GM15510 (cell line): ENCODE results near the gene WDR46.

ENCODE experiments used
- POLR2A ChIP-seq: IDR thresholded peaks from 3 replicates; pipeline ENCODE4 v1.6.1; 2011; ENCODE audit warnings: borderline replicate concordance; ENCODE audit not compliant: insufficient read length; ENCODE audit errors: extremely low read depth

The WDR46 gene

DNA sequence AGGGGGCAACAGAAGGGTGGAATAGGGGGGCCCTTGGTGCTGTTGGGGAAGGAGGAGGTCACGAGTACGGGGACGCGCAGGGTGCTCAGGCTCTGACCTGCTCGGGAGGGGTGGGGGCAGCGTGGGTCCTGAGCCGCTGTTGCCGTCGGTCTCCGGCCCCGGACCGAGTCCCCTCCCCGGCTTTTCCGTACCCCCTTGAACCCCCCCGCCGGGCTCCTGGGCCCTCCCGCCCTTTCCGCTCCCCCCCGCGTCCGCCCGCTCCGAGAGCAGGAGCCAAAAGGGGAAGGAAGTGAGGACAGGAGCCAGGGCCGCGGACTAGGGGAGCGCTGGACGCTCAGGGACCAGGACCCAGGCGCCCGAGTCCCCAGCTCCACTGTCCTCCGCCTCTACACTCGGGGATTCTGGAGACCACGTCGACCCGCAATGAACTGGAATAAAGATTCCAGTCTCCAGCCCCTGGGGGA lies 9.8 kb upstream of the WDR46 start, which contains the start of gene RGL2:
Gene RGL2, minus strand, starts transcription at position 170 of the 464 bp plus-strand sequence. CDS start 332 bp downstream, outside the sequence.
- TF ChIP-seq POLR2A = no peak

DNA sequence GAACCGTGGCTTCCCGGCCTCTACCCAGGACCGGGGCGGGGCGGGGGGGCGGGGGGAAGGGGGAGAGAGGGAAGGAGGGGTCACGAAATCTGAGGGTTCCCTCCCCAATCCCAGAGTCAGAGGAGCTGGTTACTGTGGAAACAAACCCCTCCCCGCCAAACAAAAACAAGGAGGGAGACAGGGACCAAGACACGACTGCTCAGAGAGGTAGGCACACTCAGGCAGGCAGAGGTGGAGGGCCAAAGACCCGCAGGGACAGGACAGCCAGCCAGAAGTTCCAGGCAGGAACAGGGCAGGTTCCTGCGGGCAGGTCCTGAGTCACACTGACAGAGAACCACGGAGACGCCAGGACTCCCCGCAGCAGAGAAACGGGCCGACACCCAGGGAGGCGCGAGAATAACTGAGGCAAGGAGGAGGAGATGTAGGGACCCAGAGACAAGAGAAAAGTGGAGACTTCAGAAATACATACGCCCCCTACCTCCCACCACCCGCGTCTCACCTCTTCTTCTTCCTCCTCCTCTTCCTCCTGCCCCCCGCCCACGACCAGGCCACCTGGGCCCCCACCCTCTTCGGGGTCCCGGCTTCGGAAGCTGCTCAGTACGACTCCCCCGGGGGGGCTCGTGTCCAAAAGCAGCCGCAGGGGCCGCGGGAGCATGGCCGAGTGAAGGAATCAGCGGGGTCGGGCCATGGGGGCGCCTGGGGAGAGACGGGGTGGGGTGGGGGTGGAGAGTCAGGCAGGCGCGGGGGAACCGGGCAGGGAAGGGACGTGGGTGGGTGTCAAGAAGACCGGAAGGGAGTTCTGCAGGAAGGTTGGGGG lies 9.1 kb upstream of the WDR46 start:
- peak; percentile 17 for TF ChIP-seq POLR2A

DNA sequence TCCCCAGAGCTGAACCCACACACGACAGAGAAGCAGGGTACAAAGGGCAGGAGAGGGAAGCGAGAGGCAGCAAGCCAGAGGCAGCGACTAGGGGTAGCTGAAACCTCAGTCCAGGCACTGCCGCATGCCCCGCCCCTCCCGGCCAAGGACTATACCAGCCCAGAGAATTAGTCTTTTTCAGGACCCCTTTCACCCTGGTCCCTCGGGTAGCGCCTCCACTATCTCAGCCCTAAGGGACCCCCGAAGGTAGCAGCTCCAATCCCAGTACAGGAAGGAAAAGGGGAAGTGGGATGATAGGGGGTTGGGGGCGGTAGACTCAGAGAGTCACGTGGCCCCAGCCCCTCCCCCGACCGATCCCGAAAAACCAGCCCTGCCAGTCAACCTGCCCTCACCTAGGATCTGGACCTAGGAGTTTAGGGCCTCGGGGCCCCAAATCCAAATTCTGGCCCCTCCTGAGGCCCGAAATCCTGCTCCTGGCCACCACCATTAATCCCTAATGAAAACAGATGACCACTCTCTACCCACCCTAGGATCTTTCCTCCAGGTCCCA lies 8.4 kb upstream of the WDR46 start:
- TF ChIP-seq POLR2A = no peak

DNA sequence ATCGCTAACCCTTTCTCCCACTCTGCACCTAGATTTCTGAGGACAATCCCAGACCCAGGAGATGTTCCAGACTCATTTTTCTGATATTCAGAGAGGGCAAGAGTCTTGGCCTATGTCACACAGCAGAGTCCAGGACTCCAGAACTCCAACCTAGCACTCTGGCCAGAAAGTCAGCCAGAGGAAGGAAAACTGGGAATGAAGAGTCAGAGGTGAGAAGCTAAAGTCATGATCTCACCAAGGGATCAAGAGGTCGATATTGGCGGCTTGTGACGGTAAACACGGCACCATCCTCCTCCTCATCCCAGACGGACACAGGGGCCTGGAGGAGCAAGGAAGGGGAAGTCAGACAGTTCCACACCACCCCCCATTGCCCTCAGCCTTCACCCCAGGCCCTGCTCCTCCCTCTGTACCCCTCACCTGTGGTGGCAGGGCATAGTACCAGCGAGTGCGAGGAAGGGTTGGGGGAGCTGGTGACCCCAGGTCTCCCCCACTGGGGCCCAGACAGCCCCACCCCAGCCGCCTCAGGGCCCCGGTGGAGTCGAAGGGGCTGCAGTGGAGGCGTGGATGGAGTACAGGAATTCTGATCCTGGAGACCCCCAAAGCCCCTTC lies 7.9 kb upstream of the WDR46 start:
- TF ChIP-seq POLR2A = no peak

DNA sequence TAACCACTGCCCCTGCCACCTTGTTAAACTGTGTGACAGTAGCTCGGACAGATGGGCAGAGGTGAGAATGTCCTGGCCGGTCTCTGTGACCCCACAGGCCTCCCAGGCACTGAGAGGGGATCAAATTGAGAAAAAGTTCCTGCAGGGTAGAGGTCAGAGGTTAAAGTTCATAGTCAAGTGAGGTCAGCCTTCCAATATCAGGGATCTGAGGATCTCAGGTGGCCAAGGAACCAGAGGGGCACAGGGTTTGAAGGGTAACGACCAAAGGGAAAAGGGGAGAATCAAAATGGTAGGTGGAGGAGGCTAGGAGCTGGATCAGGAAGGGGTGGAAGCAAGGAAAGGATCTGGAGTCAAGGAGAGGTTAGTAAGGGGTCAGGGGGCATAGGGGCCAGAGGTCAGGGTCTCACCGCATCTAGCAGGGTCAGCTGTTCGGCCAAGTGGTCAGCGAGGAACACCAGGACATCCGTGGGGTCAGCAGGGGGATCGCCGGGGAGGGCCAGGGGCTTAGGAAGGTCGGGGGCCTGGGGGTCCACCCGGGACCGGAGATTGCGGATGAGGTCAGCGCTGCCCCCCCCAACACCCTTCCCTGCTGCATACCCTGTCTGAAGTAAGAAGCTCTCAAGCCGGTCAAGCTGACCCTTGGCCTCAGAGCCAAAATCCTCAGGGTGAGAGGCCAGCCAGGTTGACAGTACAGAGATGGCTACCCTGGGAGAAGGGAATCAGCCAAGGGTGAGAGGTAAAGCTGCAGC lies 6.8 kb upstream of the WDR46 start:
- no peak for TF ChIP-seq POLR2A

DNA sequence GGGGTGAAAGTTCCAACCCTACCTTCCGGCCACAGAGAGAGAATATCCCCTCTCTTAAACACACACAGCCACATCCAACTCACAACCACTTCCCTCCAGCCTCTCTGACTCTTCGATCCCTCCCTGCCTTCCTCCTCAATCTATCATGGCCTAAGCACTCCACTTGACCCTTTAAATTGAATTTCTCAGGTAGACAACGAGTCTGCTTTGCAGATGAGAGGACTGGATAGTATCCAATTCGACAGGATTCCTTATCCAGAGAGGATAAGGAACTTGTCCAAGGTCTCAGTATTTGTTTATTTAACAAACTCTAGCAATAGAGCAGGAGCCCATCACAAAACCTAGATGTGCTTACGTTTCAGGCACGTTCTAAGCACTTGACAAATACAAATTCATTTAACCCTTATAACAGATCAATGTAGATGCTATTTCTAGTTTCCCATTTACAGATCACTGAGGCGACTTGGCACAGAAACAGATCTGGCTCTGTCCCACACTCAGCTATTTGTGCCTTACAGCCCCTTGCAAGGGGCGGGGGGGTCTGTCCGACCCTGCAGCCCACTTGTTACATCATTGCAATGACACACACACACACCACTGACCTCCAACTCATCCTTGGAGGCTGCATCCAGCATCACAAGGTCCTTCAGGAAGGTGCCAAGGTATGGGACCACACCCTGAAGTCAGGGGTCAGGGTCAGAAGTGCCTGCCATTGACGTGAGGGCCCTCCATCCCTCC lies 5.2 kb upstream of the WDR46 start:
- TF ChIP-seq POLR2A = no peak

DNA sequence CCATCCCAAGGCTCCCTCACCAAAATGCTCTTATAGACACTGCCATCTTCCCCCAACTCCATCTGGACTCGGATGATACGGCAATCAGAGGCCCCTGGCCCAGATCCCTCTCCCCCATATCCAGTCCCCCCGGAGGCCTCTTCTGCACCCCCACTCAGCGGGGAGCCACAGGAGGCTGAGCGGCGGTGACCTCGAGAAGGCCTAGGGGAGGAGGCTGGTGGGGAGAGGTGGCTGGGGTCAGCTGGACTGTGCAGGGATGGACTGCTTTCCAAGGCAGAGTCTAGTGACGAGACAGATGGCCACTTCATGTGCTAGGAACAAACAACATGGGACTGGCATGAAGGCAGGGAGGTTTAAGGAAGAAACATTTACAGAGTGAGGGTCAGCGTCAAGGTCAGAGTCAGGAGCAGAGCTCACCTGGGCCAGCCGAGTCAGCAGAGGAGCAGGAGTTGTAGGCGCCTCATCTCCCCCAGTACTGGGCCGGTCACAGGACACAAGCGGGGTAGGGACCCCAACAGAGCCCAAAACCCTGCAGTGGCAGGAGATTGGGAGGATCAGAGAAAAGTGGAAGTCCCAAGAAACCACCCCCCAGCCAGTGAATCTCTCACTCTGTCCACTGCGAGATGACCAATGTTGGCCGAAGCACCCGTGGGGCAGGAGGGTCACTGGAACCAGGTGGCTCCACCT lies 4.1 kb upstream of the WDR46 start:
- TF ChIP-seq POLR2A = no peak

DNA sequence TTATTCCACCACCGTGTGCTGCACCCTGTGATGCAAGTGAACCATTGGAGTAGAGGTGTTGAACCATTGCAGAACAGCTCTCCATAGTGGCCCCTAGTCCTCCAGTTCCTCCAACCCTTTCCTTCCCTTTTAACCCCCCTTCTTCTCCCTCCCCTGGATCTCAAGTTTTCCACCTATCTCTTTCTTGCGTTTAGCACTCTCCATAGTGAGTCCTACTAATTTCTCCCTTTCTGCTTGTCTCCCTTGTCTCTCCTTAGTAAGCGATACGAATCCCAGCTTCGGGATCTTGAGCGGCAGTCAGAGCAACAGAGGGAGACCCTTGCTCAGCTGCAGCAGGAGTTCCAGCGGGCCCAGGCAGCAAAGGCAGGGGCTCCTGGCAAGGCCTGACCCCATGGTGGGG lies 1.4 kb upstream of the WDR46 start:
- TF ChIP-seq POLR2A = no peak

DNA sequence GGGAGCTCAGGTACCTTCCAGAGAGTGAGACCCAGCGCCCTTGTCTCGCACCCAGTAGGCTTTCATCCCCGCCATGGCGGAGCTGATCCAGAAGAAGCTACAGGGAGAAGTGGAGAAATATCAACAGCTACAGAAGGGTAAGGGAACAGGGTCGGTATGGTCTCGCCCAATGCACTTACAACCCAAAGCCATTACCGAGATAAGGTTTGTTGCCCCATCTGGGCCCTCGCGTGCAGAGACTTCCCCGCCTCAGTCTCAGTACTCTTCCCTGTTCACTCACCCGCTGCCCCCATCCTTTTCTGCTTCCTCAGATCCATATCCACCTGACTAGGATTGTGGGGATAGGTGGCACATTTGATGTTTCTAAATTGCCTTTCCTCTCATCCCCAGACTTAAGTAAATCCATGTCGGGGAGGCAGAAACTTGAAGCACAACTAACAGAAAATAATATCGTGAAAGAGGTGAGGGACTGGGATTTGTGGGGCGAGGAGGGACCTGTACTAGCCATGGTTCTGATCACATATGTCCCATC lies 811 bp upstream of the WDR46 start:
- no peak for TF ChIP-seq POLR2A

DNA sequence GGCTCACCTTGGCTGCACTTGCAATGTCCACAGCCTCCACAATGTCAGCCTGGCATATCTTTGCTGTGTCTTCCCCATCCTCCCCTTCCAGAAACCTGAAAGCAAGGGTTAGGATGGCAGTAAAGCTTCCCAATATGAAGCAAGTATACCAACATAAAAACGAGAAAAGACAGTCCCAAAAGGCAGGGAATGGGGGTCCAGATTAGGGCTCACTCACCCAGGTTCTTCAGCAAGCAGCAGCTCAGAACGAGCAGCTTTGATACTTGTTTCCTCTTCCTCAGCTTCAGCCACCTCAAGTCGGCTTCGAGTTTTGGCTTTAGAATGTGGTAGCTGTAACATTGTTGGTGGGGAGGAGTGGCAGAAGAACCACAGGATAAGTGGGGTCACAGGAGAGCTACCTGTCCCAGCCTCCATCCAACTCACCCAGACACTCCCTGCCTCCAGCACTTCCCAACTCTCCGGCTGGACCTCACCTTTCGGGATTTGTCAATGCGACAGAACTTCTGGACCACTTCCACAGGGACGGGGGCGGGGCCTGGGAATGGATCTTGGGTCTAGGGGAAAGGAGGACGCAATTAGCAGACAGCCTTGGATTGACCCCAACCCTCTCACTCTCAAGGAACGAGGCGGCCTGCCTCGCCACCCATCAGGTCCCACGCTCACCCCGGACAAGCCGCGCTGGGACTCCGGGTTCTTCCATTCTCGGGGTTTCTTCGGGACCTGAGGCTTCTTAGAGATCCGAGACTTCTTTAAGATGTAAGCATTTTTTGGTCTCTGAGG lies 708 bp downstream of the WDR46 start:
- TF ChIP-seq POLR2A = no peak

DNA sequence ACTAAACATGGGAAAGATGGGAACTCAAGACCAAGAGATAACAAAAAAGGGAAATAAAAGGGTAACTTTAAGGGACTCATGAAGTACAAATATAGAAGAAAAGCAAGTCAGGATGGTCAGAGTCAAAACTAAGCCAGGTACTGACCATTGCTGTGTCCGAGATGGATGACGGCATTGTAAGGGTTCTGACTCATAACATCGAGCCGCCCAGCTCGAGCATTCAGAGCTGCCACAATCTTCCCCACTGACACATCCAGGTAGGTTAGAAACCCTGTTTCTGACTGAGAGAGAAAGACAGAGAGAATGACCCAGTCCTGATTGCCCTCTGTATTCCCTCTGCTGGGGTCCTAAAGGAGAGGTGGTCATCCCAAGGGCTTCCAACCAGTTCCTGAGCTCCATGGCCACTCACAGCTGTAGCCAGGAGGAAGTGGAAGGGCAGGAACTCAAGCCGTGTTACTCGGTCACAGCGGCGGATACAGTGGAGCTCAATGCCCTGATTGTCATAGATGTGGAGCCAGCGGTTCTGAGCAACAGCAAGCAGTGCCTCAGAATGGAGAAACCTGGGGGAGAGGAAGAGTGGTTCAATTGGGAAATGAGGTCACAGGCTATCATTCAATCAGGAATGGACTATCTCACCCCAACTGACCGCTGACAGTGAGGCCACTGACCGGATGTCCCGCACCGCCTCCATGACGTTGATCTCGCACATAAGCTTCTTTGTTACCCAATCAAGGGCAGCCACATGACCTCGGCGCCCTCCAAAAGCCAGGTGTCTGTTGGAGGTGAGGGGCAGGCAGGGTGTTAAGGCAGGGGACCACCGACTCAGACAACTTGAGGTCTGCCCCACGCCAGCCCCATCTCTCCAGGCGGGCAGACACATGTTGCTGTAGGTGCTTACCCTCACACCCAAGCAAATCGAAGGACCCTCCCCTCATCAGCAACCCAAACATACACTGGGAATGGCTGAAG lies 1.8 kb downstream of the WDR46 start:
- no peak for TF ChIP-seq POLR2A

DNA sequence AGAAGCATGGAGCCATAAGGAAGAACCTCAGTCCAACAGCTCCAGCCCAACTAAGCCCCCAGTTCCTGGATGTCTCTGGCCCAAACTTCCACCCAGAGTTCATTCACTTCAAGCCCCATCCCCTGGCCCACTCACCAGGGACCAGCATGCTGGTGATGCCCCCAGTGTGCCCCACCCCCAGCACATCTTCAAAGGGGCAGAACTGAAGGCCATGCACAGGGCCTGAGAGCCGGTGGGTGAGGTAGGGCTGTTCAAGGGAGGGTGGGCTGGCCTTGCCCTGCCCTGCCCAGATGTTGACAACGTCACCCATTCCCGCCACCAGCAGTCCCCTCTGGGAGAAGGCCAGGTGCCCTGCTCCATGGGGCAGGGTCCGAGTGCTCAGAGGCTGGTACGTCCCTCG lies 8.5 kb downstream of the WDR46 start:
- no peak for TF ChIP-seq POLR2A
